Thyroid gland (tissue), 4 donors: Measurements from ENCODE around the gene PUSL1. TPM values are rescaled to one million over a fixed set of nuclear protein-coding genes. Genes with fewer than 3 reads are reported as not detected.
A peak's percentile ranks its signal among the peaks of the same experiment; 100 is the strongest.

Source experiments
- DNase-seq, 2 donors: peaks; one replicate each; pipeline ENCODE4 v3.0.0-alpha.2; 2019
- H3K27ac ChIP-seq, 3 donors: fragments of 200-600 bp; sonication (generic); 1 replicate in 2 of 3; 2 replicates in 1 of 3; pipeline ENCODE4 v1.5.1; 2016 to 2019; ENCODE audit warnings: mild to moderate bottlenecking in 1 of 3, moderate library complexity in 1 of 3
- H3K27me3 ChIP-seq: fragments of 200-600 bp; sonication (generic); one replicate; pipeline ENCODE4 v1.5.1; 2019
- H3K36me3 ChIP-seq, 2 donors: fragments of 200-600 bp; sonication (generic); one replicate each; pipeline ENCODE4 v1.5.1; 2016 to 2019
- H3K4me1 ChIP-seq, 2 donors: fragments of 200-600 bp; sonication (generic); one replicate each; pipeline ENCODE4 v1.5.1; 2017 to 2019
- H3K4me3 ChIP-seq, 3 donors: fragments of 200-600 bp; sonication (generic); replicated peaks in 1 of 3; 1 replicate in 2 of 3; 2 replicates in 1 of 3; pipeline ENCODE4 v1.5.1; 2016; ENCODE audit warnings: mild to moderate bottlenecking in 1 of 3
- H3K9me3 ChIP-seq: fragments of 200-600 bp; sonication (generic); one replicate; pipeline ENCODE4 v1.5.1; 2017
- POLR2A ChIP-seq, 2 donors: fragments of 450-650 bp; IDR thresholded peaks; one replicate each; pipeline ENCODE4 v1.6.1; 2017; ENCODE audit warnings: antibody characterized with exemption in 2 of 2, mild to moderate bottlenecking in 2 of 2, moderate library complexity in 1 of 2
- WGBS, 2 donors: methylation state at CpG; one replicate each; pipeline ENCODE4 v1.1.5; 2017; 5-methylcytosine and 5-hydroxymethylcytosine counted together
- intact Hi-C: fragments of 100-400 bp; cut with DNase I; formaldehyde crosslinking; loops from one replicate; pipeline ENCODE4 v1.15.1; 2023
- total RNA-seq, 4 donors: library from RNA; depleted of rRNA; stranded (reverse); fragments of >200 nt; gene quantifications; one replicate each; pipeline ENCODE4 v1.2.3, GENCODE V29; 2016
- TF ChIP-seq, protein P1 (sequence below), 6 experiments: fragments of 200-600 bp in 3 of 6; fragments of 450-650 bp in 3 of 6; sonication (generic) in 3 of 6; IDR thresholded peaks; one replicate each; pipeline ENCODE4 v1.5.1; 2016 to 2019; ENCODE audit warnings: antibody characterized with exemption in 6 of 6, mild to moderate bottlenecking in 2 of 6, inconsistent platforms in 1 of 6, moderate library complexity in 1 of 6

Gene PUSL1
- total RNA-seq, 4 donors from 2014 or later: 24.0 to 41.4 (median 28.0) TPM

DNA sequence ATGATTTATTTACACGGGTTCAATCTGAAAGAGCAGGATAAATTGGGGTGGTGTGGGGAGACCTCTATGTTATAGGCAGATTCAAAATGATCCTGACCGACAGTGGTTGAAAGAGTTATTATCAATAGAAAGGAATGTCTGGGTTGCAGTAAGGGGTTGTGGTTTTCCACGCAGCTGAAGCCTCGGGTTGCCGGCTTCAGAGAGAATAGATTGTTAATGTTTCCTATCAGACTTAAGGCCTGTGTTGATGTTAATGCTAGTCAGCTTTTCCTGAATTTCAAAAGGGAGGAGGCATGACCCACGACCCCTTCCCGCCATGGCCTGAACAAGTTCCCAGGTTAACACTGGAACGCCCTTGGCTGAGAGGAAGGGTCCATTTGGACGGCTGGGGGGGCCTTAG is 32.6 kb upstream of the PUSL1 start:
- WGBS, 2 donors: 83 to 92% methylated on average over 9 of the region's 9 CpGs
- intact Hi-C loops: loop anchor here (10.0 kb wide), 1 partner anchor 49 kb away; the partner anchor contains the start of genes CPTP and INTS11

DNA sequence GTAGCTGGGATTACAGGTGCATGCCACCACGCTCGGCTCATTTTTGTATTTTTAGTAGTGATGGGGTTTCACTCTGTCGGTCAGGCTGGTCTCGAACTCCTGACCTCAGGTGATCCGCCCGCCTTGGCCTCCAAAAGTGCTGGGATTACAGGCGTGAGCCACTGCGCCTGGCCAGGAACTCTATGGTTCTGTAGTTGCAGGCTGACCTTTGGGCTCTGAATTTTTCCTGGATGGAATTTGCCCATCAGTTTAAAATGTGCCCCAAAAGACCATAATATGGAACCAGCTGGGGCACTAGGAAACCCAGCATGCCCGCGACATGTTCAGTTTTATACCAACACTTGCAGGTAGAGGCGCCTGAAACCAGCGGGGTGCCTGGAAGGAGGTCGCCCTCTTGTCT is 29.8 kb upstream of the PUSL1 start:
- no peak overlapping the region for H3K4me3 ChIP-seq
- WGBS, 2 donors: 97% methylated on average over 13 of the region's 13 CpGs
- H3K4me1 ChIP-seq: peaks cover 13 to 16% of the 10 kb centered on the region in 2 donors
- no peak for DNase-seq
- H3K36me3 ChIP-seq: no peaks in the 10 kb centered on the region
- H3K27ac ChIP-seq: no peak overlapping the region
- intact Hi-C loops: loop anchor here (10.0 kb wide), 1 partner anchor 46 kb away; the partner anchor contains the start of genes CPTP and INTS11
- TF ChIP-seq POLR2A (IDR thresholded peaks at IDR 0.05): no peak
- TF ChIP-seq, protein P1, sequence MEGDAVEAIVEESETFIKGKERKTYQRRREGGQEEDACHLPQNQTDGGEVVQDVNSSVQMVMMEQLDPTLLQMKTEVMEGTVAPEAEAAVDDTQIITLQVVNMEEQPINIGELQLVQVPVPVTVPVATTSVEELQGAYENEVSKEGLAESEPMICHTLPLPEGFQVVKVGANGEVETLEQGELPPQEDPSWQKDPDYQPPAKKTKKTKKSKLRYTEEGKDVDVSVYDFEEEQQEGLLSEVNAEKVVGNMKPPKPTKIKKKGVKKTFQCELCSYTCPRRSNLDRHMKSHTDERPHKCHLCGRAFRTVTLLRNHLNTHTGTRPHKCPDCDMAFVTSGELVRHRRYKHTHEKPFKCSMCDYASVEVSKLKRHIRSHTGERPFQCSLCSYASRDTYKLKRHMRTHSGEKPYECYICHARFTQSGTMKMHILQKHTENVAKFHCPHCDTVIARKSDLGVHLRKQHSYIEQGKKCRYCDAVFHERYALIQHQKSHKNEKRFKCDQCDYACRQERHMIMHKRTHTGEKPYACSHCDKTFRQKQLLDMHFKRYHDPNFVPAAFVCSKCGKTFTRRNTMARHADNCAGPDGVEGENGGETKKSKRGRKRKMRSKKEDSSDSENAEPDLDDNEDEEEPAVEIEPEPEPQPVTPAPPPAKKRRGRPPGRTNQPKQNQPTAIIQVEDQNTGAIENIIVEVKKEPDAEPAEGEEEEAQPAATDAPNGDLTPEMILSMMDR (IDR thresholded peaks at IDR 0.05): no peak
- no peaks in the 10 kb centered on the region for H3K9me3 ChIP-seq
- no peaks in the 10 kb centered on the region for H3K27me3 ChIP-seq

More for the DNA sequence above, 32.6 kb upstream of the PUSL1 start:
- H3K9me3 ChIP-seq: no peaks in the 10 kb centered on the region
- H3K27me3 ChIP-seq: no peaks in the 10 kb centered on the region
- DNase-seq: no peak
- no peak overlapping the region for H3K4me3 ChIP-seq
- H3K36me3 ChIP-seq: no peaks in the 10 kb centered on the region
- TF ChIP-seq, protein P1 (IDR thresholded peaks at IDR 0.05): no peak
- no peak for TF ChIP-seq POLR2A (IDR thresholded peaks at IDR 0.05)
- peaks cover 26 to 27% of the 10 kb centered on the region in 2 donors for H3K4me1 ChIP-seq
- H3K27ac ChIP-seq: no peak overlapping the region

DNA sequence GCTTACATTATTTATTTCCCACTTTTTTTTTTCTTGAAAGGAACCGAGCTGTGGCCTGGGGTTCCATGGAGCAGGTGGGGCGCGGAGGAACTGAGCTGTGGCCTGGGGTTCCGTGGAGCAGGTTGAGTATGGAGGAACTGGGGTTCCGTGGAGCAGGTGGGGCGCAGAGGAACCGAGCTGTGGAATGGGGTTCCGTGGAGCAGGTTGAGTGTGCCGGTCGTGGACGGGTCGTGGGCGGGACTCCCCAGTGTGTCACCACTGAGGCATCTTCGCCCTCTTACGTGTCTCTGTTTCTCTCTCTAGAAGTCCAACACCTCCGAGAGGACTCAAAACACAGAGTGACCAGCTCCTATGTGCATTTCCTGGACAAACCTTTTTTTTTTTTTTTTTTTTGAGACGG is 29.4 kb upstream of the PUSL1 start:
- H3K4me1 ChIP-seq: peaks cover 13 to 16% of the 10 kb centered on the region in 2 donors
- H3K27ac ChIP-seq: no peak overlapping the region
- intact Hi-C loops: loop anchor here (10.0 kb wide), 1 partner anchor 46 kb away; the partner anchor contains the start of genes CPTP and INTS11
- H3K27me3 ChIP-seq: no peaks in the 10 kb centered on the region
- H3K9me3 ChIP-seq: no peaks in the 10 kb centered on the region
- 91 to 93% methylated on average over 17 of the region's 17 CpGs for WGBS, 2 donors
- no peak for DNase-seq
- H3K4me3 ChIP-seq: no peak overlapping the region
- H3K36me3 ChIP-seq: no peaks in the 10 kb centered on the region
- no peak for TF ChIP-seq POLR2A (IDR thresholded peaks at IDR 0.05)

- TF ChIP-seq, protein P1 (IDR thresholded peaks at IDR 0.05): no peak
- no peak for TF ChIP-seq POLR2A (IDR thresholded peaks at IDR 0.05)
- Histone ChIP-seq H3K9me3 (no peaks in the 10 kb centered on the region), H3K4me3 (no peak overlapping the region), H3K27me3 (no peaks in the 10 kb centered on the region), H3K4me1 (peaks cover 6 to 11% of the 10 kb centered on the region in 2 donors), H3K27ac (no peak overlapping the region), H3K36me3 (no peaks in the 10 kb centered on the region)
- intact Hi-C loops: no loop called here
- DNase-seq: no peak
- WGBS, 2 donors: 94 to 100% methylated on average over 9 to 13 of the region's 21 CpGs
These were observed 27.5 kb upstream of the PUSL1 start for GRCh38 chr1:1280782-1281481.

GRCh38 chr1:1281533-1282321 is 26.7 kb upstream of the PUSL1 start:
- DNase-seq: peak; percentile 92 to 95
- Histone ChIP-seq H3K36me3 (no peaks in the 10 kb centered on the region), H3K27me3 (no peaks in the 10 kb centered on the region), H3K4me1 (peaks cover 6 to 11% of the 10 kb centered on the region in 2 donors), H3K9me3 (no peaks in the 10 kb centered on the region), H3K27ac (no peak overlapping the region), H3K4me3 (no peak overlapping the region)
- WGBS, 2 donors: 0 to 35% methylated on average over 1 to 11 of the region's 26 CpGs
- intact Hi-C loops: no loop called here
- TF ChIP-seq POLR2A (IDR thresholded peaks at IDR 0.05): no peak
- TF ChIP-seq, protein P1 (IDR thresholded peaks at IDR 0.05): no peak
